ENCODE measurements around the gene RIIAD1.
"Not testable (repeated sequence)": the region's sequence is repeated elsewhere in the genome, so short reads cannot be mapped to it uniquely, and the experiment has no call there.

The RIIAD1 gene, protein sequence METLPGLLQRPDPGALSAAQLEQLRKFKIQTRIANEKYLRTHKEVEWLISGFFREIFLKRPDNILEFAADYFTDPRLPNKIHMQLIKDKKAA
- 0 reads per million in 9 experiments for total RNA-seq

DNA sequence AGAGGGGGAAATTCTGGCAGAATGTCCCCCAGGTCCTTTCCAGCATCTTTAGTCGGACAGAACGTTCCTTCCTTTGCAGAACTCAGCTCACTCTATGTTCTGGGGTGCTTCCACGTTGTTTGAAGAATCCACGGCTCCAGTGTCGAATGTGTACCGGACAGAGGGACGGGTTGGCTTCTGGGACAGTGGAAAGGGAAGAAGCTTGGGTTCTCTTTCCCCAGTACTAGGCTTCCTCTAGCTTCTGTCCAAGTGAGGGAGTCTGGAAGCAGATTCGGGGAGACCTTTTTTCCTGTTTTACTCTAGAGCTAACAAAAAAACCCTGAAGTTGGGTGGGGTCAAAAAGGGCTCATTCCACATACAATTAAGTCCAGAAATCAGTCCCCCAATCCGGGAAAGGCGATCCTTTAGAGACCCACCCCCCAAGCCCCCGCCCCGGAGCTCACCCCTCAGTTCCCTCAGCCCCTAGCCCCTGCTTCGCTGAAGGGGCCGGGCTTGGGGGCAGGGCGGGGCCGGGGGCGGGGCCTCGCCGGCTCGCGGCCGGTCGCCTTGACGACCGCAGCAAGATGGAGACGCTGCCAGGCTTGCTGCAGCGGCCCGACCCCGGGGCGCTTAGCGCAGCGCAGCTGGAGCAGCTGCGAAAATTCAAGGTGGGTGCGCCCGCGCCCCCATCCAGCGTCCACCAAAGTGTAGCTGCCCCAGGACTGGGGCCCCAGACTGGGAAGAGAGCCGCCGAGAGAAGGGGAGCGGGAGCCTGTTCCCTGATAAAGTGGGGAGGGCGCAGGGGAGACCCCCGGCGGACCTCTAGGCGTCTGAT, at the start of gene RIIAD1:
RIIAD1 (plus strand) TSS at position 549 of the 814 bp plus-strand sequence; CDS start at position 564, 15 bp downstream.
- no peaks in the 10 kb centered on the region for H3K36me3 Mint-ChIP-seq (ENCODE audit: insufficient read depth)
- peak within 1 kb of the TSS; percentile 79 to 82 for H3K4me3 Mint-ChIP-seq
- peak in 2 of 3 experiments; percentile 24 to 25 for DNase-seq
- H3K27me3 Mint-ChIP-seq = peaks cover 56 to 65% of the 10 kb centered on the region in 2 donors
- H3K9me3 Mint-ChIP-seq = no peaks in the 10 kb centered on the region
- H3K27ac Mint-ChIP-seq = peak within 1 kb of the TSS in 1 of 2 donors; percentile 82
- peaks cover 22 to 25% of the 10 kb centered on the region in 2 donors for H3K4me1 Mint-ChIP-seq (ENCODE audit: low read depth in 2 of 2)
- ATAC-seq (replicated peaks) = peak; percentile 85

- peaks cover 4 to 13% of the 10 kb centered on the region in 2 donors for H3K4me1 Mint-ChIP-seq (ENCODE audit: low read depth in 2 of 2)
- DNase-seq = no peak
- H3K36me3 Mint-ChIP-seq (ENCODE audit: insufficient read depth) = peaks cover 32% of the 10 kb centered on the region
- H3K27ac Mint-ChIP-seq = peak overlapping the region in 1 of 2 donors; percentile 72
- ATAC-seq (replicated peaks) = no peak
- no peaks in the 10 kb centered on the region for H3K27me3 Mint-ChIP-seq
- H3K9me3 Mint-ChIP-seq = no peaks in the 10 kb centered on the region
- H3K4me3 Mint-ChIP-seq = no peak overlapping the region
These were observed 47.9 kb upstream of the RIIAD1 start for GRCh38 chr1:151673407-151673806.

GRCh38 chr1:151680391-151680790, 40.9 kb upstream of the RIIAD1 start:
- H3K27ac Mint-ChIP-seq = no peak overlapping the region
- ATAC-seq (replicated peaks) (no peak), DNase-seq (no peak)
- no peaks in the 10 kb centered on the region for H3K9me3 Mint-ChIP-seq
- no peaks in the 10 kb centered on the region for H3K4me1 Mint-ChIP-seq (ENCODE audit: low read depth in 2 of 2)
- no peaks in the 10 kb centered on the region for H3K27me3 Mint-ChIP-seq
- no peak overlapping the region for H3K4me3 Mint-ChIP-seq
- peaks cover 27% of the 10 kb centered on the region for H3K36me3 Mint-ChIP-seq (ENCODE audit: insufficient read depth)

DNA sequence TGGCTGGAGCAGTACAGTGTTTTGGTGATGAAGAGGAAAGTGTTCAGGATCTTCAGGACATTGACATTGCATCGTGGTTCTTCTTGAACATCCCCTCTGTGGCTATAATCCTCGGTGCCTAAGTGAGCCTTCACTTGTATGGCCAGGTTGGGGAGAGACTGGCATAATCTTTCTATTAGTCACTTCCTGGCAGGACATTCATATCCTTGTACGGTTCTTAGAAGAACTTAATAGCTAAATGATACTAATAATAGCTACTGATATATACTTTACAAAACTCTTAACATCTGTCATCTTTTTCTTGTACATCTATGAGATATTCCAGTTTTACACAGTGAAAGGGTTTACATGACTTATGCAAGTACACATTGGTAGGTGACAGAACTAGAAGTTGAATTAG, 40.5 kb upstream of the RIIAD1 start:
- H3K9me3 Mint-ChIP-seq = no peaks in the 10 kb centered on the region
- H3K27me3 Mint-ChIP-seq = no peaks in the 10 kb centered on the region
- no peak overlapping the region for H3K4me3 Mint-ChIP-seq
- H3K27ac Mint-ChIP-seq = no peak overlapping the region
- no peaks in the 10 kb centered on the region for H3K4me1 Mint-ChIP-seq (ENCODE audit: low read depth in 2 of 2)
- DNase-seq (no peak), ATAC-seq (replicated peaks) (no peak)
- H3K36me3 Mint-ChIP-seq (ENCODE audit: insufficient read depth) = peaks cover 28% of the 10 kb centered on the region

- Mint-ChIP-seq H3K4me1 (ENCODE audit: low read depth in 2 of 2) (no peaks in the 10 kb centered on the region), H3K27ac (no peak overlapping the region), H3K27me3 (no peaks in the 10 kb centered on the region), H3K4me3 (no peak overlapping the region), H3K9me3 (no peaks in the 10 kb centered on the region), H3K36me3 (ENCODE audit: insufficient read depth) (peaks cover 24% of the 10 kb centered on the region)
- DNase-seq (no peak), ATAC-seq (replicated peaks) (no peak)
These were observed 39.4 kb upstream of the RIIAD1 start for GRCh38 chr1:151681923-151682322.

DNA sequence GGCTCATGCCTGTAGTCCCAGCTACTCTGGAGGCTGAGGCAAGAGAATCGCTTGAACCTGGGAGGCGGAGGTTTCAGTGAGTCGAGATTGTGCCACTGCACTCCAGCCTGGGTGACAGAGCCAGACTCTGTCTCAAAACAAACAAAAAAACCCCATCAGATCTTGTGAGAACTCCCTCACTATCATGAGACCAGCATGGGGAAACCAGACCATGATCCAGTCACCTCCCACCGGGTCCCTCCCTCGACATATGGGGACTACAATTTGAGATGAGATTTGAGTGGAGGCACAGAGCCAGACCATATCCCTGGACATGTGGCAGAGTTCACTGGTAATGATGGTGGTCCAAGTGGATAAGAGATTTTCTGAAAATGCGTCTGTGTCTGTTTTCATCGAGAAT, 38.4 kb upstream of the RIIAD1 start:
- H3K9me3 Mint-ChIP-seq; DNase-seq; ATAC-seq (replicated peaks); H3K4me3 Mint-ChIP-seq; H3K27ac Mint-ChIP-seq; H3K4me1 Mint-ChIP-seq (ENCODE audit: low read depth in 2 of 2); H3K27me3 Mint-ChIP-seq: not testable (repeated sequence)
- peaks cover 27% of the 10 kb centered on the region for H3K36me3 Mint-ChIP-seq (ENCODE audit: insufficient read depth)

DNA sequence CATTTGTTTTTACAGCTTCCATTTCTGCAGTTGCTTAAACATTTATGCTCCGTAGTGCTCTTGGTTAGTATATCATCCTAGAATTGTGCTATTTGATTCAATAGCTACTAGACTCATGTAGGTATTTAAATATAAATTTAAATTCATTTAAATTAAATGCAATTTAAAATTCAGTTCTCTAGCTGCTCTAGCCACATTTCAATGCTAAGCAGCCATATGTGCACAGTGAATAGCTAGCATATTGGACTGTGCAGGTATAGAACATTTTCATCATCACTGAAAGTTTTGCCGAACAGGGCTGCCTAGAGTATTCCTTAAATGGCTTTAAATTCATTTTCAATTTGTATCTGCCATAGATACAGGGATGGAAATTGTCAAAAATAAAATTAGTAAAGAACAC, 37.2 kb upstream of the RIIAD1 start:
- Mint-ChIP-seq H3K4me3 (no peak overlapping the region), H3K36me3 (ENCODE audit: insufficient read depth) (peaks cover 19% of the 10 kb centered on the region), H3K4me1 (ENCODE audit: low read depth in 2 of 2) (no peaks in the 10 kb centered on the region), H3K27ac (no peak overlapping the region), H3K9me3 (no peaks in the 10 kb centered on the region), H3K27me3 (no peaks in the 10 kb centered on the region)
- no peak for ATAC-seq (replicated peaks)
- no peak for DNase-seq

- Mint-ChIP-seq H3K9me3 (no peaks in the 10 kb centered on the region), H3K4me1 (ENCODE audit: low read depth in 2 of 2) (peaks cover 0 to 1% of the 10 kb centered on the region in 2 donors), H3K36me3 (ENCODE audit: insufficient read depth) (peaks cover 19% of the 10 kb centered on the region), H3K27ac (no peak overlapping the region), H3K4me3 (no peak overlapping the region), H3K27me3 (no peaks in the 10 kb centered on the region)
- DNase-seq = no peak
- ATAC-seq (replicated peaks) = no peak
These were observed 34.8 kb upstream of the RIIAD1 start for GRCh38 chr1:151686561-151686960.

DNA sequence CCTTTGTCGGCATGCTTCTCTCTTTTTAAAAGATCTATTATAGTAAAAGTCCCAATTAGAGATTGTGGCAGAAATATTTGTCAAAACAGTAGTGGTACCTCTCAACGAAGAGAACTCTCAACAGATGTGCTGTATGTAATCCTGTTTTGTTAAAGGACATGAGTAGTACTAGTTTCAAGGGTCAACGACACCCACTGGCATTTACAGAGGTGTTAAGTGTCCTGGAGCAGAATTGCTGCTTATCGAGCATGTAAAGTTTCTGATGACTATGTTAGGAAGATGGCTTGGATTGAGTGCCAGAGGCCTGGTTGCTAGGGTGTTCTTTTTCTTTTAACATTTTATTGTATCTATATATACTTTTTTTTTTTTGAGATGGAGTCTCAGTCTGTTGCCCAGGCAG, 31.8 kb upstream of the RIIAD1 start:
- H3K27ac Mint-ChIP-seq = no peak overlapping the region
- no peak for DNase-seq
- H3K9me3 Mint-ChIP-seq = no peaks in the 10 kb centered on the region
- H3K4me3 Mint-ChIP-seq = no peak overlapping the region
- peaks cover 0 to 5% of the 10 kb centered on the region in 2 donors for H3K4me1 Mint-ChIP-seq (ENCODE audit: low read depth in 2 of 2)
- peaks cover 37% of the 10 kb centered on the region for H3K36me3 Mint-ChIP-seq (ENCODE audit: insufficient read depth)
- ATAC-seq (replicated peaks) = no peak
- no peaks in the 10 kb centered on the region for H3K27me3 Mint-ChIP-seq

DNA sequence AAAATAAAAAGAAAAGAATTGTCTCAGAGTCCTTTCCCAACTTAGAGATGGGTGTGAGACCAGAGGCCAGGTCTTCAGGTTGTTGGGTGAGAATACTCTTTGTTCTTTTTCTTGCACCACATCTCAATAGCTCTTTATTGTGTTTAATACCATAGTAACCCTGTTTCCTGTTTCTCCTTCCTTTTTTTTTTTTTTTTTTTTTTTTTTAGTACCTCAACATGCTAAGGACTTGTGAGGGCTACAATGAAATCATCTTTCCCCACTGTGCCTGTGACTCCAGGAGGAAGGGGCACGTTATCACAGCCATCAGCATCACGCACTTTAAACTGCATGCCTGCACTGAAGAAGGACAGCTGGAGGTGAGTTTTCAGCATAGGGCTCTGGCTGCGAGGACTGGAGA, 29.1 kb upstream of the RIIAD1 start:
- H3K27ac Mint-ChIP-seq = no peak overlapping the region
- H3K9me3 Mint-ChIP-seq = no peaks in the 10 kb centered on the region
- peaks cover 46% of the 10 kb centered on the region for H3K36me3 Mint-ChIP-seq (ENCODE audit: insufficient read depth)
- no peak for DNase-seq
- H3K4me3 Mint-ChIP-seq = no peak overlapping the region
- no peak for ATAC-seq (replicated peaks)
- H3K4me1 Mint-ChIP-seq (ENCODE audit: low read depth in 2 of 2) = peaks cover 0 to 5% of the 10 kb centered on the region in 2 donors
- no peaks in the 10 kb centered on the region for H3K27me3 Mint-ChIP-seq

- ATAC-seq (replicated peaks) = no peak
- no peak for DNase-seq
- H3K27me3 Mint-ChIP-seq = no peaks in the 10 kb centered on the region
- H3K27ac Mint-ChIP-seq = no peak overlapping the region
- H3K36me3 Mint-ChIP-seq (ENCODE audit: insufficient read depth) = peaks cover 48% of the 10 kb centered on the region
- no peak overlapping the region for H3K4me3 Mint-ChIP-seq
- no peaks in the 10 kb centered on the region for H3K9me3 Mint-ChIP-seq
- peaks cover 0 to 5% of the 10 kb centered on the region in 2 donors for H3K4me1 Mint-ChIP-seq (ENCODE audit: low read depth in 2 of 2)
These were observed 28.2 kb upstream of the RIIAD1 start for GRCh38 chr1:151693057-151693651.

DNA sequence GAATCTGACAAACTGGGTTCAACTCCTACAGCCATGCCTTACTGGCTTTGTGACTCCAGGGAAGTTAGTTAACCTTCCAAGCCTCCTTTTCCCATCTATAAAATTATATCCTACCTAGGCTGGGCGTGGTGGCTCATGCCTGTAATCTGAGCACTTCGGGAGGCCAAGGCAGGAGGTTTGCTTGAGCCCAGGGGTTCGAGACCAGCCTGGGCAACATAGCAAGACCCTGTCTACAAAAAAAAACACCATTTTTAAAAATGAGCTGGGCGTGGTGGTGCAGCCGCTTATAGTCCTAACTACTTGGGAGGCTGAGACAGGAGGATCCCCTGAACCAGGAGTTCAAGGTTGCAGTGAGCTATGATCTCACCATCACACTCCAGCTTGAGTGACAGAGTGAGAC, 19.8 kb upstream of the RIIAD1 start:
- Mint-ChIP-seq H3K4me3 (no peak overlapping the region), H3K27ac (no peak overlapping the region), H3K27me3 (no peaks in the 10 kb centered on the region), H3K4me1 (ENCODE audit: low read depth in 2 of 2) (peaks cover 7 to 11% of the 10 kb centered on the region in 2 donors), H3K9me3 (no peaks in the 10 kb centered on the region), H3K36me3 (ENCODE audit: insufficient read depth) (peaks cover 13% of the 10 kb centered on the region)
- ATAC-seq (replicated peaks) = no peak
- DNase-seq = no peak

- no peaks in the 10 kb centered on the region for H3K27me3 Mint-ChIP-seq
- H3K36me3 Mint-ChIP-seq (ENCODE audit: insufficient read depth) = peaks cover 7% of the 10 kb centered on the region
- no peak overlapping the region for H3K27ac Mint-ChIP-seq
- H3K9me3 Mint-ChIP-seq = no peaks in the 10 kb centered on the region
- ATAC-seq (replicated peaks) = no peak
- no peak for DNase-seq
- peaks cover 7 to 14% of the 10 kb centered on the region in 2 donors for H3K4me1 Mint-ChIP-seq (ENCODE audit: low read depth in 2 of 2)
- H3K4me3 Mint-ChIP-seq = no peak overlapping the region
These were observed 18.4 kb upstream of the RIIAD1 start for GRCh38 chr1:151702936-151703335.

DNA sequence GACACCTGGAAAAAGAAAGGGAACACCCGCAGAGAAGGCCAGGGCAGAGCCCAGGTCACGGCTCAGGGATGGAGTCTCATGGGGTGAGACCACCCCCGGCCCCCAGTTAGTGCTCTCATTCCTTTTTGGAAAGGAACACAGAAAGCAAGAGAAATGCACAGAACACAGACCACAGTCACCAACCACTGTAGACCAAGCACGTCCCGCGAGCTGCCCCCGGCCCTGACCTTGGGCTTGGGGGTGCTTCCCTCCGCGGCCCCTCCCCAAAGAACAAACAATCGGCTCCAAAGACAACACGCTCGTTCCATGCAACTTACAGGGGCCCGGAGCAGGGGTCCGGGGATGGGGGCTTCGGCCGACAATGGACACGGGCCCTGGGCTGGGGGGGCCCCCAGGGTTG, 17.5 kb upstream of the RIIAD1 start:
- DNase-seq = no peak
- no peak for ATAC-seq (replicated peaks)
- H3K27ac Mint-ChIP-seq = peak overlapping the region in 1 of 2 donors; percentile 11
- no peak overlapping the region for H3K4me3 Mint-ChIP-seq
- no peaks in the 10 kb centered on the region for H3K9me3 Mint-ChIP-seq
- H3K4me1 Mint-ChIP-seq (ENCODE audit: low read depth in 2 of 2) = peaks cover 7 to 14% of the 10 kb centered on the region in 2 donors
- H3K27me3 Mint-ChIP-seq = no peaks in the 10 kb centered on the region
- peaks cover 6% of the 10 kb centered on the region for H3K36me3 Mint-ChIP-seq (ENCODE audit: insufficient read depth)

Data from effector memory CD8-positive, alpha-beta T cell (primary cell).